Mesothelial cell of epicardium (in vitro differentiated cells): ENCODE results near the gene SLC40A1. TPM values are rescaled to one million over a fixed set of nuclear protein-coding genes. Genes with fewer than 3 reads are reported as not detected.

Experiments
- DNase-seq, 2 experiments: peaks; one replicate each; pipeline ENCODE4 v3.0.0; 2021; ENCODE audit warnings: low spot score in 2 of 2; ENCODE audit not compliant: unreplicated experiment in 2 of 2
- H3K27ac Mint-ChIP-seq: 2 replicates; pipeline ENCODE4 v1.8.0; 2021; ENCODE audit warnings: mixed read lengths
- H3K27me3 Mint-ChIP-seq: 2 replicates; pipeline ENCODE4 v1.8.0; 2021; ENCODE audit warnings: low read depth, mixed read lengths
- H3K36me3 Mint-ChIP-seq: 2 replicates; pipeline ENCODE4 v1.8.0; 2021; ENCODE audit warnings: mixed read lengths
- H3K4me1 Mint-ChIP-seq: 2 replicates; pipeline ENCODE4 v1.8.0; 2021; ENCODE audit warnings: mixed read lengths
- H3K4me3 Mint-ChIP-seq: 2 replicates; pipeline ENCODE4 v1.8.0; 2021; ENCODE audit warnings: mild to moderate bottlenecking, moderate library complexity, mixed read lengths
- H3K9me3 Mint-ChIP-seq: 2 replicates; pipeline ENCODE4 v1.8.0; 2021; ENCODE audit warnings: mixed read lengths
- total RNA-seq: library from RNA; stranded (reverse); gene quantifications from 3 replicates; pipeline ENCODE4 v1.2.1, GENCODE V29; 2021
- TF ChIP-seq, protein P1 (sequence below): fragments of 200-600 bp; sonication (generic); IDR thresholded peaks from one replicate; pipeline ENCODE4 v1.5.0; 2021; ENCODE audit warnings: antibody characterized with exemption; ENCODE audit not compliant: unreplicated experiment

The SLC40A1 gene
- total RNA-seq, 1 donor from 2014 or later, result 154 TPM

- DNase-seq, result no peak
- Mint-ChIP-seq H3K9me3 (peaks cover 2% of the 10 kb centered on the region), H3K27me3 (no peaks in the 10 kb centered on the region), H3K4me3 (no peak overlapping the region), H3K36me3 (no peaks in the 10 kb centered on the region), H3K27ac (no peak overlapping the region), H3K4me1 (peaks cover 22% of the 10 kb centered on the region)
- TF ChIP-seq, protein P1, sequence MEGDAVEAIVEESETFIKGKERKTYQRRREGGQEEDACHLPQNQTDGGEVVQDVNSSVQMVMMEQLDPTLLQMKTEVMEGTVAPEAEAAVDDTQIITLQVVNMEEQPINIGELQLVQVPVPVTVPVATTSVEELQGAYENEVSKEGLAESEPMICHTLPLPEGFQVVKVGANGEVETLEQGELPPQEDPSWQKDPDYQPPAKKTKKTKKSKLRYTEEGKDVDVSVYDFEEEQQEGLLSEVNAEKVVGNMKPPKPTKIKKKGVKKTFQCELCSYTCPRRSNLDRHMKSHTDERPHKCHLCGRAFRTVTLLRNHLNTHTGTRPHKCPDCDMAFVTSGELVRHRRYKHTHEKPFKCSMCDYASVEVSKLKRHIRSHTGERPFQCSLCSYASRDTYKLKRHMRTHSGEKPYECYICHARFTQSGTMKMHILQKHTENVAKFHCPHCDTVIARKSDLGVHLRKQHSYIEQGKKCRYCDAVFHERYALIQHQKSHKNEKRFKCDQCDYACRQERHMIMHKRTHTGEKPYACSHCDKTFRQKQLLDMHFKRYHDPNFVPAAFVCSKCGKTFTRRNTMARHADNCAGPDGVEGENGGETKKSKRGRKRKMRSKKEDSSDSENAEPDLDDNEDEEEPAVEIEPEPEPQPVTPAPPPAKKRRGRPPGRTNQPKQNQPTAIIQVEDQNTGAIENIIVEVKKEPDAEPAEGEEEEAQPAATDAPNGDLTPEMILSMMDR, result no peak
These were observed 14.8 kb upstream of the SLC40A1 start for GRCh38 chr2:189595417-189595816.

GRCh38 chr2:189594305-189594704 is 13.7 kb upstream of the SLC40A1 start:
- no peaks in the 10 kb centered on the region for H3K27me3 Mint-ChIP-seq
- H3K27ac Mint-ChIP-seq, result no peak overlapping the region
- H3K4me1 Mint-ChIP-seq, result peaks cover 11% of the 10 kb centered on the region
- no peak overlapping the region for H3K4me3 Mint-ChIP-seq
- H3K9me3 Mint-ChIP-seq, result peaks cover 10% of the 10 kb centered on the region
- TF ChIP-seq, protein P1, result no peak
- no peak for DNase-seq
- no peaks in the 10 kb centered on the region for H3K36me3 Mint-ChIP-seq

- TF ChIP-seq, protein P1, result no peak
- H3K4me3 Mint-ChIP-seq, result no peak overlapping the region
- H3K4me1 Mint-ChIP-seq, result peaks cover 7% of the 10 kb centered on the region
- no peaks in the 10 kb centered on the region for H3K36me3 Mint-ChIP-seq
- H3K9me3 Mint-ChIP-seq, result peaks cover 10% of the 10 kb centered on the region
- DNase-seq, result no peak
- no peak overlapping the region for H3K27ac Mint-ChIP-seq
- H3K27me3 Mint-ChIP-seq, result no peaks in the 10 kb centered on the region
These were observed 12.5 kb upstream of the SLC40A1 start for GRCh38 chr2:189593115-189593514.

DNA sequence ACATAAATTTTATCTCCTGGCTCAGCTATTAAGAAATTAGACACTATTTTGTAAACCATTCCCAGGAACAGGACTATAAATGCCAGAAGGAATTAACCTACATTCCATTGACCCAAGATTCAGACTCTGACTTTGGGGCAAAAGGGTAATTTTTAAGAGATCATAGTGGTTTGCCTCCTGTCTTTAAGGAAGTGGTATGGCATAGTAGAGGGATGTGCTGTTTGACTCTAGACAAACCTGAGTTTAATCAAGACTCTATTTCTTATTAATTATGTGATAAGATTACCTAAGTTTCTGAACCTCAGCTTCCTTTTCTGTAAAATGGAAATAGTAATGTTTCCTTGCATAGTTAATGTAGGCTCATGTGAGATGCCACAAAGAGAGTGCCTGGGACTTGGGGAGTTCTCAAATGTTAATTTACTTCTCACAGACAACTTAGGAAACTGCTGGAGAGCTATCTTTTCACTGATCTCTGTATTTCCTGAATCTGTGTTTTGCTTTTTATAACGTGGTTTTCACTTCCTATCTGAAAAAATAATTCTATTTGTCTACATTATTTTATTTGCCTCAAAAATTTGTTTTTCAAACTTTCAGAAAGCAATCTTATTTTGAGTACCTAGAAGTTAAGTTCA is 11.9 kb upstream of the SLC40A1 start:
- Mint-ChIP-seq H3K27ac (no peak overlapping the region), H3K4me1 (peaks cover 7% of the 10 kb centered on the region), H3K36me3 (no peaks in the 10 kb centered on the region), H3K9me3 (peaks cover 10% of the 10 kb centered on the region), H3K27me3 (no peaks in the 10 kb centered on the region), H3K4me3 (no peak overlapping the region)
- TF ChIP-seq, protein P1, result no peak
- no peak for DNase-seq

GRCh38 chr2:189587780-189588179 is 7.2 kb upstream of the SLC40A1 start:
- Mint-ChIP-seq H3K4me1 (peaks cover 17% of the 10 kb centered on the region), H3K36me3 (no peaks in the 10 kb centered on the region), H3K9me3 (peaks cover 10% of the 10 kb centered on the region), H3K4me3 (no peak overlapping the region), H3K27ac (peak overlapping the region; percentile 3), H3K27me3 (no peaks in the 10 kb centered on the region)
- DNase-seq, result no peak
- TF ChIP-seq, protein P1, result no peak

DNA sequence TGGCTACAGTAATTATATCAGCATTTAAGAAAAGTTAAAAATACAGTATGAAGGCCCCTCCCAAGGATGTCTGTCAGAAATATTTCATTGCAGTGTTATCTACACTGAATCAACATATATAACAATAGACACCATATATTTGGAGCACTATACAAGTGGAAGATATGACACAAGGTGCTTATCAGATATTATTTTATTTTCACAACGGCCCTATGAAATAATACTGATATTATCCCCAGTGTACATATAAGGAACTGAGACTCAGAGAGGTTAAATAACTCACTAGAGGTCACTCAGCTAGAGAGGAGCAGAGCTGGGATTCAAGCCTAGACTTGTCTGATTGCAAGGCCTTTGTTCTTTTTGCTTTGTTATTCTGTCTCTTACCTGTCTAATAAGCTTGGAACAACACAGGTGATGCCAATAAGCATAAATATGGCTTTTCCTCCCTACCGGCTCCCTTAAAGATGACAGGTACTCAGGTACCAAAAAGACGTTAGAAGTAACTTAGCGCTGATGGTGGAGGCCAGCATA is 4.7 kb upstream of the SLC40A1 start:
- peaks cover 7% of the 10 kb centered on the region for H3K9me3 Mint-ChIP-seq
- H3K27ac Mint-ChIP-seq, result no peak overlapping the region
- H3K4me1 Mint-ChIP-seq, result peaks cover 23% of the 10 kb centered on the region

More for the DNA sequence above, 4.7 kb upstream of the SLC40A1 start:
- TF ChIP-seq, protein P1, result no peak
- no peak for DNase-seq
- Mint-ChIP-seq H3K36me3 (no peaks in the 10 kb centered on the region), H3K4me3 (no peak overlapping the region), H3K27me3 (no peaks in the 10 kb centered on the region)
